ENCODE measurements around the gene HABP4. TPM values are rescaled to one million over a fixed set of nuclear protein-coding genes. Genes with fewer than 3 reads are reported as not detected.

Gene HABP4
- total RNA-seq, 4 donors from 2014 or later: 1.9 to 11.3 (median 5.0) TPM

DNA sequence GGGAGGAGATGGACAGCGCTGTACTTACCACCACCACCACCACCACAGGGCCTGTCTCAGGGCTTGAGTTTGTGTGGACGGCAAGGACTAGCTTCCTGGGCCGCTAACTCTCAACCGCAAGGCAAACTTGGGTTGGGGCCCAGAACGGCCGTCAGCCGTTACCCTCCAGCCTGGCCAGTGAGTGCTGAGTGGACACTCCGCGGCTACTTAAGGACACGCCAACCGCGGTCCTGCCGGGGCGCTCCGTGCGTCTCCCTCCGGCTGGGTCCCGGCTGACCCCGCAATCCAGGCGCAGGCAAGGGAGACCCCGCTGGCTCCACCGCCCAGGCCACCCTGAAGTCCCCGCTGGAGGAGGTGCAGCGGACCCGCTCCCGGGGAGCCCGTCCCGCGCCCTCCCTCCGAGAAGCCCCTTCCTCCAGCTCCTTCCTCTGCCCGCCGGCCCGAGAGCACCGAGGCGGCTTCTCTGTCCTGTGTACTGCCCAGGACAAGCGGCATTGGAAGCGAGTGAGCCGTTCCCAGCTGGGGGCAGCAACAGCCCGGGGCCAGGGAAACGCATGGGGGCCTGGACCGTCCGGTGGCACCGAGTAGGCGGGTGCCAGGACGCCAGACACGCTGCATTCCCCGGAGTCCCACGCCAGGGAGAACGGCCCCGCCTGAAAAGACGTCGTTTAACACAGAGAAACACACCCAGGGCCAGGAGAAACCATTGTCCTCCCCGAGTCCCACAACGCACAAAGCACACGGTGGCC is 46.6 kb downstream of the HABP4 start:
- 96% methylated on average over 54 of the region's 55 CpGs; no CpG with 5 or more reads in 1 of the 2 donors for WGBS, 2 donors (ENCODE audit: low coverage in 1 of 2)
- no peak for TF ChIP-seq POLR2A (IDR thresholded peaks at IDR 0.05)
- Histone ChIP-seq H3K9me3 (no peaks in the 10 kb centered on the region), H3K4me3 (no peak overlapping the region), H3K27me3 (no peaks in the 10 kb centered on the region), H3K36me3 (no peaks in the 10 kb centered on the region), H3K4me1 (no peaks in the 10 kb centered on the region), H3K27ac (no peak overlapping the region)
- in situ Hi-C loops (cut with MboI; ENCODE audit: low pct_ligation_motif_present in 1 of 4, low pct_unique_long_range_greater_than_20kb in 1 of 4, low sequenced_read_pairs in 3 of 4): no loop called here
- intact Hi-C loops (cut with DNase I; ENCODE audit: low total_unique reads): no loop called here
- no peak for DNase-seq

- TF ChIP-seq, protein P1, sequence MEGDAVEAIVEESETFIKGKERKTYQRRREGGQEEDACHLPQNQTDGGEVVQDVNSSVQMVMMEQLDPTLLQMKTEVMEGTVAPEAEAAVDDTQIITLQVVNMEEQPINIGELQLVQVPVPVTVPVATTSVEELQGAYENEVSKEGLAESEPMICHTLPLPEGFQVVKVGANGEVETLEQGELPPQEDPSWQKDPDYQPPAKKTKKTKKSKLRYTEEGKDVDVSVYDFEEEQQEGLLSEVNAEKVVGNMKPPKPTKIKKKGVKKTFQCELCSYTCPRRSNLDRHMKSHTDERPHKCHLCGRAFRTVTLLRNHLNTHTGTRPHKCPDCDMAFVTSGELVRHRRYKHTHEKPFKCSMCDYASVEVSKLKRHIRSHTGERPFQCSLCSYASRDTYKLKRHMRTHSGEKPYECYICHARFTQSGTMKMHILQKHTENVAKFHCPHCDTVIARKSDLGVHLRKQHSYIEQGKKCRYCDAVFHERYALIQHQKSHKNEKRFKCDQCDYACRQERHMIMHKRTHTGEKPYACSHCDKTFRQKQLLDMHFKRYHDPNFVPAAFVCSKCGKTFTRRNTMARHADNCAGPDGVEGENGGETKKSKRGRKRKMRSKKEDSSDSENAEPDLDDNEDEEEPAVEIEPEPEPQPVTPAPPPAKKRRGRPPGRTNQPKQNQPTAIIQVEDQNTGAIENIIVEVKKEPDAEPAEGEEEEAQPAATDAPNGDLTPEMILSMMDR (IDR thresholded peaks at IDR 0.05): no peak
- no peak for TF ChIP-seq EP300 (IDR thresholded peaks at IDR 0.05; ENCODE audit: low read depth)
- TF ChIP-seq POLR2AphosphoS5 (IDR thresholded peaks at IDR 0.05): no peak
- no peak for TF ChIP-seq POLR2A (IDR thresholded peaks at IDR 0.05)
- H3K4me1 ChIP-seq: no peaks in the 10 kb centered on the region
Observed at GRCh38 chr9:96497117-96497399, 47.1 kb downstream of the HABP4 start.

DNA sequence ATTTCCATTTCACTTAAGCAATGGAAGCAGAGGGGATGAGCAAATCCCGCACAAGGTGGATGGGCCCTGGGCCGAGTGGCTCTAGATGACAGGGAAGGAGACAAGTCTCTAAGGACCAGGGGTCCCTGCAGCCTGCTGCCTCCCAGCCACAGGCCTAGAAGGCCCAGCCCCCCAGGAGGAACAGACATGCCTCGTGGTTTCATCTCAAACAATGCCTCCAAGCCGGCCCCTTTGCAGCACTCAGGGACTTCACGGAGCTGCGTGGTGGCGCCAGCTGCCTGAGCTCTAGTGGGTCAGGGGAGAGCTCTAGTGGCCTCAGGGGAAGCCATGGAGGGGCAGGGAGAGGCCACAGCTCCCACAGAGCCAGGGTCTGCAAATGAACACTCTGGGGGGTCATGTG is 48.8 kb downstream of the HABP4 start:
- no peaks in the 10 kb centered on the region for H3K27me3 ChIP-seq
- no peaks in the 10 kb centered on the region for H3K9me3 ChIP-seq
- no peaks in the 10 kb centered on the region for H3K4me1 ChIP-seq
- no peaks in the 10 kb centered on the region for H3K36me3 ChIP-seq
- intact Hi-C loops (cut with DNase I; ENCODE audit: low total_unique reads): no loop called here
- no peak overlapping the region for H3K4me3 ChIP-seq
- TF ChIP-seq POLR2A (IDR thresholded peaks at IDR 0.05) (no peak), POLR2AphosphoS5 (IDR thresholded peaks at IDR 0.05) (no peak), EP300 (IDR thresholded peaks at IDR 0.05; ENCODE audit: low read depth) (no peak)
- TF ChIP-seq, protein P1 (IDR thresholded peaks at IDR 0.05): no peak
- WGBS, 2 donors (ENCODE audit: low coverage in 1 of 2): 86 to 100% methylated on average over 1 to 7 of the region's 7 CpGs
- in situ Hi-C loops (cut with MboI; ENCODE audit: low pct_ligation_motif_present in 1 of 4, low pct_unique_long_range_greater_than_20kb in 1 of 4, low sequenced_read_pairs in 3 of 4): no loop called here
- no peak for DNase-seq
- H3K27ac ChIP-seq: no peak overlapping the region

More at GRCh38 chr9:96497117-96497399, 47.1 kb downstream of the HABP4 start:
- no peak for DNase-seq
- no peaks in the 10 kb centered on the region for H3K27me3 ChIP-seq
- H3K27ac ChIP-seq: no peak overlapping the region
- H3K36me3 ChIP-seq: no peaks in the 10 kb centered on the region
- WGBS, 2 donors (ENCODE audit: low coverage in 1 of 2): 93% methylated on average over 17 of the region's 17 CpGs; no CpG with 5 or more reads in 1 of the 2 donors
- intact Hi-C loops (cut with DNase I; ENCODE audit: low total_unique reads) (no loop called here), in situ Hi-C loops (cut with MboI; ENCODE audit: low pct_ligation_motif_present in 1 of 4, low pct_unique_long_range_greater_than_20kb in 1 of 4, low sequenced_read_pairs in 3 of 4) (no loop called here)
- H3K9me3 ChIP-seq: no peaks in the 10 kb centered on the region
- no peak overlapping the region for H3K4me3 ChIP-seq

DNA sequence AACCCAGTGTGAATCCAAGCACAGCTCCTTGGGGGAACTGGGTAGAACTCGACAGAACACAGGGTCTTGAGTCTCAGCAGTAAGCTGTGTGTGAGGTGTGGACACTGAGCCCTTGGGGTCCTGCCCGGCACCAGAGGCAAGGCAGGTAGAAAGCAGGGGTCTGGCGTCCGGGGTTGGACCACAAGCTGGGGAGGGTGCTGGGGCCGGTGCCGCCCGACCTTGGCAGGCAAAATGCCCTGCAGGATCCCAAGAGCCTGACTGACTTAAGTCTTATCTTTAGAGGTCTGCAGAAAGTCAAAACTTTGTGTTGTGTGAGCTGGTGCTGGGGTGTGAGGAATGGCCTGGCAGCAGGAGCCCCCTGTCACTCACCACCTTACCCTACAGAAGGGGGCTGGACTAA is 49.3 kb downstream of the HABP4 start:
- intact Hi-C loops (cut with DNase I; ENCODE audit: low total_unique reads) (no loop called here), in situ Hi-C loops (cut with MboI; ENCODE audit: low pct_ligation_motif_present in 1 of 4, low pct_unique_long_range_greater_than_20kb in 1 of 4, low sequenced_read_pairs in 3 of 4) (no loop called here)
- 97% methylated on average over 7 of the region's 7 CpGs; no CpG with 5 or more reads in 1 of the 2 donors for WGBS, 2 donors (ENCODE audit: low coverage in 1 of 2)
- no peaks in the 10 kb centered on the region for H3K4me1 ChIP-seq
- H3K27me3 ChIP-seq: no peaks in the 10 kb centered on the region
- no peaks in the 10 kb centered on the region for H3K9me3 ChIP-seq
- no peak for DNase-seq
- no peaks in the 10 kb centered on the region for H3K36me3 ChIP-seq
- no peak overlapping the region for H3K27ac ChIP-seq
- TF ChIP-seq, protein P1 (IDR thresholded peaks at IDR 0.05): no peak
- no peak for TF ChIP-seq POLR2A (IDR thresholded peaks at IDR 0.05)
- TF ChIP-seq EP300 (IDR thresholded peaks at IDR 0.05; ENCODE audit: low read depth): no peak
- no peak overlapping the region for H3K4me3 ChIP-seq

Data from transverse colon (tissue), 4 donors.